GM21723 (cell line): ENCODE data around the gene ADSS2.
A peak's percentile ranks its signal among the peaks of the same experiment; 100 is the strongest.
"Not testable (repeated sequence)": the region's sequence is repeated elsewhere in the genome, so short reads cannot be mapped to it uniquely, and the experiment has no call there.

ENCODE experiments used
- ATAC-seq: cut with Tn5 transposase; IDR thresholded peaks from one replicate; pipeline ENCODE4 v1.9.1; 2021; ENCODE audit warnings: mild to moderate bottlenecking, moderate library complexity; ENCODE audit not compliant: unreplicated experiment

Gene ADSS2

GRCh38 chr1:244451539-244451950 is at the start of gene ADSS2:
Gene ADSS2, minus strand, starts transcription at chr1:244451909. Its CDS starts 92 bp downstream, at chr1:244451817.
- no peak for ATAC-seq

- ATAC-seq = not testable (repeated sequence)
Measured at GRCh38 chr1:244500515-244500914, 48.8 kb upstream of the ADSS2 start.

GRCh38 chr1:244499484-244499883 is 47.8 kb upstream of the ADSS2 start:
- ATAC-seq = not testable (repeated sequence)

- ATAC-seq = no peak
Measured at GRCh38 chr1:244497805-244498204, 46.1 kb upstream of the ADSS2 start.

- ATAC-seq = no peak
Measured at GRCh38 chr1:244496186-244496585, 44.5 kb upstream of the ADSS2 start.

- ATAC-seq = no peak
Measured at GRCh38 chr1:244494653-244495052, 42.9 kb upstream of the ADSS2 start.

GRCh38 chr1:244484971-244485370 is 33.3 kb upstream of the ADSS2 start:
- not testable (repeated sequence) for ATAC-seq

- no peak for ATAC-seq
Measured at GRCh38 chr1:244473059-244473605, 21.4 kb upstream of the ADSS2 start.

GRCh38 chr1:244466724-244467123 is 15.0 kb upstream of the ADSS2 start:
- ATAC-seq = no peak

GRCh38 chr1:244461245-244462071 is 9.7 kb upstream of the ADSS2 start, which contains the start of gene CATSPERE:
Gene CATSPERE, plus strand, starts transcription at chr1:244461273. Its CDS starts 157 bp downstream, at chr1:244461430.
- ATAC-seq = peak; percentile 100

- no peak for ATAC-seq
Measured at GRCh38 chr1:244460197-244460596, 8.5 kb upstream of the ADSS2 start.

GRCh38 chr1:244458781-244459180 is 7.1 kb upstream of the ADSS2 start:
- no peak for ATAC-seq

- no peak for ATAC-seq
Measured at GRCh38 chr1:244456586-244456985, 4.9 kb upstream of the ADSS2 start.

GRCh38 chr1:244454412-244454811 is 2.7 kb upstream of the ADSS2 start:
- ATAC-seq = no peak

- peak; percentile 94 for ATAC-seq
Measured at GRCh38 chr1:244451951-244452795, 464 bp upstream of the ADSS2 start.

GRCh38 chr1:244450597-244451538 is 841 bp downstream of the ADSS2 start:
- peak; percentile 31 for ATAC-seq

- no peak for ATAC-seq
Measured at GRCh38 chr1:244449936-244450508, 1.7 kb downstream of the ADSS2 start.

- no peak for ATAC-seq
Measured at GRCh38 chr1:244448279-244449036, 3.3 kb downstream of the ADSS2 start.

GRCh38 chr1:244447552-244447951 is 4.2 kb downstream of the ADSS2 start:
- no peak for ATAC-seq
